ENCODE measurements around the gene ROCK1. TPM values are rescaled to one million over a fixed set of nuclear protein-coding genes. Genes with fewer than 3 reads are reported as not detected.

Gene ROCK1
- total RNA-seq, 4 donors from 2014 or later: 17.6 to 58.2 (median 24.8) TPM

DNA sequence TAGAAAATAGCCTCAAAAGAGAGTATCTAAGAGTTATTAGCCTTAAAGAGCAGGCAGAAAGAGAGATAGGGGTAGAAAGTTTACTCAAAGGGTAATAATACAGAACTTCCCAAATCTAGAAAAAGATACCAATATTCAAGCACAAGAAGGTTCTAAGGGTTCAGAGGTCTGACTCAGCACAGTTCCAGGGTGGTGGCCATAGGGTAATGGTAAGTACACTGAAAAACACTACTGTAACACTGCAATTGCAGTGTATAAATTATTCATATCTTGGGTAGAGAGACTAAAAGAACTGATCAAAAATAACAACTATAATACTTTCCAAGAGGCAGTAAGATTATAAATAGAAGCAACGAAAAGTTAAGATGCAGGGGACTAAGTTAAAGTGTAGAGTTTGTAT is 115.2 kb downstream of the ROCK1 start:
- TF ChIP-seq, protein P1, sequence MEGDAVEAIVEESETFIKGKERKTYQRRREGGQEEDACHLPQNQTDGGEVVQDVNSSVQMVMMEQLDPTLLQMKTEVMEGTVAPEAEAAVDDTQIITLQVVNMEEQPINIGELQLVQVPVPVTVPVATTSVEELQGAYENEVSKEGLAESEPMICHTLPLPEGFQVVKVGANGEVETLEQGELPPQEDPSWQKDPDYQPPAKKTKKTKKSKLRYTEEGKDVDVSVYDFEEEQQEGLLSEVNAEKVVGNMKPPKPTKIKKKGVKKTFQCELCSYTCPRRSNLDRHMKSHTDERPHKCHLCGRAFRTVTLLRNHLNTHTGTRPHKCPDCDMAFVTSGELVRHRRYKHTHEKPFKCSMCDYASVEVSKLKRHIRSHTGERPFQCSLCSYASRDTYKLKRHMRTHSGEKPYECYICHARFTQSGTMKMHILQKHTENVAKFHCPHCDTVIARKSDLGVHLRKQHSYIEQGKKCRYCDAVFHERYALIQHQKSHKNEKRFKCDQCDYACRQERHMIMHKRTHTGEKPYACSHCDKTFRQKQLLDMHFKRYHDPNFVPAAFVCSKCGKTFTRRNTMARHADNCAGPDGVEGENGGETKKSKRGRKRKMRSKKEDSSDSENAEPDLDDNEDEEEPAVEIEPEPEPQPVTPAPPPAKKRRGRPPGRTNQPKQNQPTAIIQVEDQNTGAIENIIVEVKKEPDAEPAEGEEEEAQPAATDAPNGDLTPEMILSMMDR (IDR thresholded peaks at IDR 0.05): no peak
- no peak for TF ChIP-seq POLR2A (IDR thresholded peaks at IDR 0.05)
- Histone ChIP-seq H3K36me3 (peaks cover 0 to 69% (median 0%) of the 10 kb centered on the region in 3 donors), H3K27ac (no peak overlapping the region), H3K9me3 (no peaks in the 10 kb centered on the region), H3K27me3 (no peaks in the 10 kb centered on the region), H3K4me1 (peaks cover 0 to 3% (median 0%) of the 10 kb centered on the region in 3 donors), H3K4me3 (no peak overlapping the region)
- 85 to 90% methylated on average over 1 of the region's 1 CpG for WGBS, 2 donors
- intact Hi-C loops (cut with DNase I): no loop called here
- no peak for DNase-seq

- no peak overlapping the region for H3K27ac ChIP-seq
- 86 to 87% methylated on average over 3 of the region's 3 CpGs for WGBS, 2 donors
- H3K4me1 ChIP-seq: no peaks in the 10 kb centered on the region
- H3K27me3 ChIP-seq: no peaks in the 10 kb centered on the region
- no peaks in the 10 kb centered on the region for H3K9me3 ChIP-seq
- H3K36me3 ChIP-seq: peaks cover 0 to 97% (median 0%) of the 10 kb centered on the region in 3 donors
- DNase-seq: no peak
- no peak for TF ChIP-seq POLR2A (IDR thresholded peaks at IDR 0.05)
- TF ChIP-seq, protein P1 (IDR thresholded peaks at IDR 0.05): no peak
- intact Hi-C loops (cut with DNase I): no loop called here
- no peak overlapping the region for H3K4me3 ChIP-seq
Observed at GRCh38 chr18:20988726-20989125, 122.9 kb downstream of the ROCK1 start.

- no peaks in the 10 kb centered on the region for H3K27me3 ChIP-seq
- H3K27ac ChIP-seq: no peak overlapping the region
- no peak for DNase-seq
- TF ChIP-seq POLR2A (IDR thresholded peaks at IDR 0.05): no peak
- TF ChIP-seq, protein P1 (IDR thresholded peaks at IDR 0.05): no peak
- intact Hi-C loops (cut with DNase I): no loop called here
- no peaks in the 10 kb centered on the region for H3K9me3 ChIP-seq
- H3K4me3 ChIP-seq: no peak overlapping the region
- WGBS, 2 donors: 92 to 94% methylated on average over 2 of the region's 2 CpGs
- no peaks in the 10 kb centered on the region for H3K4me1 ChIP-seq
- H3K36me3 ChIP-seq: peaks cover 0 to 92% (median 11%) of the 10 kb centered on the region in 3 donors
Observed at GRCh38 chr18:20975077-20975476, 136.5 kb downstream of the ROCK1 start.

- no peak for DNase-seq
- Histone ChIP-seq H3K4me1 (no peaks in the 10 kb centered on the region), H3K27ac (no peak overlapping the region), H3K27me3 (no peaks in the 10 kb centered on the region), H3K9me3 (no peaks in the 10 kb centered on the region), H3K36me3 (peaks cover 5 to 92% (median 6%) of the 10 kb centered on the region in 3 donors), H3K4me3 (no peak overlapping the region)
- intact Hi-C loops (cut with DNase I): no loop called here
- no peak for TF ChIP-seq POLR2A (IDR thresholded peaks at IDR 0.05)
- TF ChIP-seq, protein P1 (IDR thresholded peaks at IDR 0.05): peak in 4 of 6 experiments; percentile 23 to 52 (median 36)
Observed at GRCh38 chr18:20971886-20972267, 139.7 kb downstream of the ROCK1 start.

DNA sequence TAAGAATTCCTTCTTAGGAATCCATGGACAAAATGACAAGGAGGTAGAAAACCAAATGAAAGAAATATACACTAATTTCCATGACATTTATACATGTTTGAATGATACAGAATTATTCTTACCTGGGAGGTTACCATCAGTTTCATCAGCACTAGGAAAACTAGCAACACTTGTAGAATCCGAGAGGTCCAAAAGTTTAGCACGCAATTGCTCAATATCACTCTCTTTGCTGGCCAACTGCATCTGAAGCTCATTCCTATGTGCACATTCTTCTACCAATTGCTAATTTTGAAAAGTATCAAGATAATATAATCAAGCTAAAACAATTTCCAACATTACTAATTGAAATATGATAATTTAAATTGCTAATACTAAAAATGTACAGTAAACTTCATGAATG is 144.8 kb downstream of the ROCK1 start:
- DNase-seq: no peak
- Histone ChIP-seq H3K4me1 (no peaks in the 10 kb centered on the region), H3K27me3 (no peaks in the 10 kb centered on the region), H3K27ac (no peak overlapping the region), H3K4me3 (no peak overlapping the region), H3K9me3 (no peaks in the 10 kb centered on the region), H3K36me3 (peaks cover 5 to 82% (median 6%) of the 10 kb centered on the region in 3 donors)
- WGBS, 2 donors: 91 to 98% methylated on average over 2 of the region's 2 CpGs
- intact Hi-C loops (cut with DNase I): no loop called here
- TF ChIP-seq, protein P1 (IDR thresholded peaks at IDR 0.05): no peak
- no peak for TF ChIP-seq POLR2A (IDR thresholded peaks at IDR 0.05)
